Ishikawa (cell line): Measurements from ENCODE around the gene SSC4D.

Experiments
- EP300 ChIP-seq: IDR thresholded peaks from 2 replicates; pipeline ENCODE4 v1.6.1; 2012; ENCODE audit warnings: borderline replicate concordance
- FOXM1 ChIP-seq: IDR thresholded peaks from 2 replicates; pipeline ENCODE4 v1.6.1; 2012; ENCODE audit warnings: low read depth, borderline replicate concordance
- MAX ChIP-seq: IDR thresholded peaks from 2 replicates; pipeline ENCODE4 v1.6.1; 2012
- NFIC ChIP-seq: IDR thresholded peaks from 2 replicates; pipeline ENCODE4 v1.6.1; 2012
- RAD21 ChIP-seq: IDR thresholded peaks from 2 replicates; pipeline ENCODE4 v1.6.1; 2012; ENCODE audit warnings: low read depth
- REST ChIP-seq: IDR thresholded peaks from 2 replicates; pipeline ENCODE4 v1.6.1; 2012; ENCODE audit warnings: low read depth, mild to moderate bottlenecking
- TAF1 ChIP-seq: IDR thresholded peaks from 2 replicates; pipeline ENCODE4 v1.6.1; 2012; ENCODE audit warnings: low read depth, mild to moderate bottlenecking
- TCF12 ChIP-seq: IDR thresholded peaks from 2 replicates; pipeline ENCODE4 v1.6.1; 2012; ENCODE audit warnings: low read depth
- TEAD4 ChIP-seq: IDR thresholded peaks from 2 replicates; pipeline ENCODE4 v1.6.1; 2012

GRCh38 chr7:76359111-76359977, 50.2 kb downstream of the SSC4D start:
- TF ChIP-seq REST: no peak
- no peak for TF ChIP-seq FOXM1
- peak; percentile 11; the same call in 1 of the 2 replicates for TF ChIP-seq TCF12
- no peak for TF ChIP-seq MAX
- TF ChIP-seq RAD21: peak; percentile 45; the same call in 1 of the 2 replicates
- TF ChIP-seq NFIC: no peak
- no peak; the same call in 1 of the 2 replicates for TF ChIP-seq EP300
- TF ChIP-seq TAF1: peak; percentile 24; the same call in 1 of the 2 replicates
- TF ChIP-seq TEAD4: no peak
